SJCRH30 (cell line): ENCODE results near the gene ZC3HAV1L. TPM values are rescaled to one million over a fixed set of nuclear protein-coding genes. Genes with fewer than 3 reads are reported as not detected.
A peak's percentile ranks its signal among the peaks of the same experiment; 100 is the strongest.
"Not testable (repeated sequence)": the region's sequence is repeated elsewhere in the genome, so short reads cannot be mapped to it uniquely, and the experiment has no call there.

Source experiments
- DNase-seq, 2 experiments: peaks; one replicate each; pipeline ENCODE4 v3.0.0-alpha.2; 2015 to 2020
- H3K27ac ChIP-seq: fragments of 250-450 bp; sonication (Bioruptor Pico); 2 replicates; pipeline ENCODE4 v1.5.1; 2020; ENCODE audit warnings: mild to moderate bottlenecking, moderate library complexity
- H3K27me3 ChIP-seq: fragments of 250-450 bp; sonication (Bioruptor Pico); 2 replicates; pipeline ENCODE4 v1.5.1; 2020; ENCODE audit warnings: mild to moderate bottlenecking, moderate library complexity
- H3K36me3 ChIP-seq: fragments of 250-450 bp; sonication (Bioruptor Pico); 2 replicates; pipeline ENCODE4 v1.5.1; 2020; ENCODE audit warnings: mild to moderate bottlenecking, moderate library complexity
- H3K4me1 ChIP-seq: fragments of 250-450 bp; sonication (Bioruptor Pico); 2 replicates; pipeline ENCODE4 v1.5.1; 2020; ENCODE audit warnings: mild to moderate bottlenecking, moderate library complexity
- H3K4me3 ChIP-seq: fragments of 250-450 bp; sonication (Bioruptor Pico); 2 replicates; pipeline ENCODE4 v1.5.1; 2020; ENCODE audit warnings: mild to moderate bottlenecking, moderate library complexity
- H3K9me3 ChIP-seq: fragments of 250-450 bp; sonication (Bioruptor Pico); replicated peaks from 2 replicates; pipeline ENCODE4 v1.5.1; 2020; ENCODE audit warnings: mild to moderate bottlenecking, moderate library complexity
- total RNA-seq: library from RNA; depleted of rRNA; stranded (reverse); fragments of >200 nt; shearing (Covaris generic); gene quantifications from 2 replicates; pipeline ENCODE4 v1.2.3, GENCODE V29; 2014

Gene ZC3HAV1L
- total RNA-seq, 1 experiment from 2014 or later = 57.1 TPM

DNA sequence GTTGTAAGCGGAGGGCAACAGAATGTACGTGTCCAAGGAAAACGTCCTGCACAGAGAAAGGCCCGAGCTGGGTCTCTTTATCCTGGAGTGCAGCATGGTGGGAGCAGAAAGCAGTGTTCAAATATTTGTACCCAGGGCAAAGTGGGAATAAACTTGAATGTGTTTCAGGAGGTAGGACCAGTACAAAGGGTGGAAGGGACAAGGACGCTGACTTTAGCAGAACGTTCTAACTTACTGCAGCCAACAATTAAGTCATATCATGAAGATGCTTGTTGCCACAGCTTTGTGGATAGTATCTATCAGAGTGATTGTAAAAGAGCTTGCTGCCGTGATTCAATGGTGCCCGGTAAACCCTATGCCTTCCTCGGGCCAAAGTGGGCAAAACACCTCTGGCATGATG lies 30.5 kb upstream of the ZC3HAV1L start:
- Histone ChIP-seq H3K4me1 (no peaks in the 10 kb centered on the region), H3K27me3 (no peaks in the 10 kb centered on the region), H3K36me3 (0 out of 2 replicates have a peak, but pooled peaks cover 3% of the 10 kb centered on the region), H3K9me3 (0 out of 2 replicates have a peak, but pooled peaks cover 3% of the 10 kb centered on the region), H3K4me3 (no peak overlapping the region), H3K27ac (no peak overlapping the region)
- DNase-seq = no peak

DNA sequence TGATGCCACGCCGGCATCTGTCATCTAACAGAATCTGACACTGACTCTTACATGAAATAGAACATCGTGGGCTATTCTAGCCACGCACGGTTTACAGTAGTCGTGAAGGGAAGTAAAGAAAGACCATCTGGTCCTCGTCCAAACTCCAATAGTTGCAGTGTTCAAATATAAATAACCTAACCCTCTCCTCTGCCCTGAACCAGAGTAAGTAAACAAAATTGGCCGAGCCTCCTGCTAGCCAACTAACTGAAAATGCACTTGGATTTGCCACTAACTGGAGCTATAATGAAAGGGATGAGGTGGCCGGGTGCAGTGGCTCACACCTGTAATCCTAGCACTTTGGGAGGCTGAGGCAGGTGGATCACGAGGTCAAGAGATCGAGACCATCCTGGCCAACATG lies 29.5 kb upstream of the ZC3HAV1L start:
- DNase-seq = no peak
- no peak overlapping the region for H3K27ac ChIP-seq
- no peak overlapping the region for H3K4me3 ChIP-seq
- H3K9me3 ChIP-seq = 0 out of 2 replicates have a peak, but pooled peaks cover 3% of the 10 kb centered on the region
- 0 out of 2 replicates have a peak, but pooled peaks cover 3% of the 10 kb centered on the region for H3K36me3 ChIP-seq
- H3K4me1 ChIP-seq = no peaks in the 10 kb centered on the region
- no peaks in the 10 kb centered on the region for H3K27me3 ChIP-seq

DNA sequence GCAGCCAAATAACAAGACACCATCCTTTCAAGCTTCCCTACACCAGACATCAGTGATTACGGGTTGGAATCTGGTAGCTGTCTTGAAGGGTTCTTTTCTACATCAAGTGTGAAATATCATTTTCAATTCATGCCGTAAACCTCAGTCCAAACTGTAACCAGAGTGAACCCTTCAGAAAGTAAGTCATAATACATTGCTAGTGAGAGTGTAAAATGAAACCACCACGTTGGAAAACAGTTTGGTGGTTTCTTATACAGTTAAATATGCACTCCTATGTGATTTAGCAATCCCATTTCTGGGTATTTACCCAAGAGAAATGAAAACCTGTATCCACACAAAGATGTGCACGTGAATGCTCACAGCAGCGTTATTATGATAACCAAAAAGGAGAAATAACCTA lies 25.6 kb upstream of the ZC3HAV1L start:
- Histone ChIP-seq H3K4me3 (no peak overlapping the region), H3K36me3 (no peaks in the 10 kb centered on the region; the same call in 1 of the 2 replicates), H3K9me3 (0 out of 2 replicates have a peak, but pooled peaks cover 3% of the 10 kb centered on the region), H3K27me3 (no peaks in the 10 kb centered on the region), H3K27ac (no peak overlapping the region), H3K4me1 (no peaks in the 10 kb centered on the region)
- DNase-seq = no peak

DNA sequence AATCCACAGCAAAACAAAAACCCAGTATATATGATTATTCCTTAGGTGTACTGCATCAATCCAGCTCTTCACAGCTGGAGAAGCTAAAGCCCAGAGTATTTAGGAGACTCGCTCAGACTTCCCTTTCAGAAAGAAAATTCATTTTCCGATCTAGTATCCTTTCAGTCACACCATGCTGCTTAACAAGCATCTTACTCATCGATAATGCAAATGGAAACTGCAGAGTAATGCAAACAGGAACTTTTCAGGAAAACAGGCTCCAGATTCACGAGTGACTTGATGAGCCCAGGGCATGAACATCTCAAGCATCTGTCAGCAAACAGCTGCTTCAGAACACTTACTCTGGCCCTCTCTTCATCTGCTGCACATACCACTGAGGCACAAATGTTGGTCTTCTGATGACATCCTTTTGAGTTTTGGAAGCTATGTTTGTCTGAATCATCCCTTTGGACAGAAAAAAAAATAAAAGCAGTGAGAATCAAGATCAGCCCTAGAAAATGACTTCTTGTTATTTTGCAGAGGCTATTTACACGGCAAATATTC lies 24.9 kb upstream of the ZC3HAV1L start:
- Histone ChIP-seq H3K4me1 (no peaks in the 10 kb centered on the region), H3K27ac (no peak overlapping the region), H3K27me3 (no peaks in the 10 kb centered on the region), H3K4me3 (no peak overlapping the region), H3K9me3 (0 out of 2 replicates have a peak, but pooled peaks cover 3% of the 10 kb centered on the region), H3K36me3 (no peaks in the 10 kb centered on the region; the same call in 1 of the 2 replicates)
- DNase-seq = no peak

DNA sequence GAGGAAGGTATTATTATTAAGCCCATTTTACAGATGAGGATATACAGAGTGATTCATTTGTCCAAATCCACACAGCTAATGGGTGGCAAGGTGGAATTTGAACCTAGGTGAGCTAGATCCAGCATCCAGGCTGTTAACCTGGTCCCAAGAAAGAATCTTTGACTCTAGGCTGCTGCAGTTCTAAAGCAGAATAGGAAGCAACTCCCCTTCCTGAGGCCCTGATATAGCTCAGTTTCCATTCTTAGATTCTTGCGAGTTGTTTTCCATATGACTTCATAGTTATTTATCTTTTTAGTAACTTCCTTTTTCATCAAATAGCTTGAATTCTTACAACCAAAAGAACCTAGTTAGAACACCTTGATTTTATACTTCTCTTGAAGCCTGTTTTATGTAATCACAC lies 24.1 kb upstream of the ZC3HAV1L start:
- no peak overlapping the region for H3K4me3 ChIP-seq
- H3K4me1 ChIP-seq = no peaks in the 10 kb centered on the region
- H3K27me3 ChIP-seq = no peaks in the 10 kb centered on the region
- no peak overlapping the region for H3K27ac ChIP-seq
- no peaks in the 10 kb centered on the region; the same call in 1 of the 2 replicates for H3K36me3 ChIP-seq
- DNase-seq = no peak
- 0 out of 2 replicates have a peak, but pooled peaks cover 3% of the 10 kb centered on the region for H3K9me3 ChIP-seq

DNA sequence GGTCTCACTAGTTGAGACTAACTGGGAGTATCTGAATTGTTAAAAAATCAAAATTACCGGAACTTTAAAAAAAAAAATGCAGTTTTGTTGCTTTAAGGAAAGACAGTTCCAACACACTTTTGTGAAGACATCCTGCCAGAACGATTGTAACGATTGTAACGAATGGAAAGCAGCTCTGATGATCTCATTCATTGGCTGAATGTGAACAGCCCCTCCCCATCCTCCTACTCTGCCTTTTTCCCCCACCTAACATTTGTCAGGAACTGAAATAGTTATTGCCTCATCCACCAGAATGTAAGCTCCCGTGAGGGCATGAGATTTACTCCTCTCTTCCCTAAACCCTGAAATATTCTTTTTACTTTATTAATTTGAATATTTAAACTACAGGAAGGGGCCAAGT lies 23.1 kb upstream of the ZC3HAV1L start:
- no peaks in the 10 kb centered on the region; the same call in 1 of the 2 replicates for H3K36me3 ChIP-seq
- H3K4me3 ChIP-seq = 0 out of 2 replicates have a peak overlapping the region, but pooled peaks have one; percentile 20
- no peaks in the 10 kb centered on the region for H3K27me3 ChIP-seq
- H3K4me1 ChIP-seq = 0 out of 2 replicates have a peak, but pooled peaks cover 4% of the 10 kb centered on the region
- H3K9me3 ChIP-seq = 0 out of 2 replicates have a peak, but pooled peaks cover 3% of the 10 kb centered on the region
- no peak for DNase-seq
- no peak overlapping the region for H3K27ac ChIP-seq

DNA sequence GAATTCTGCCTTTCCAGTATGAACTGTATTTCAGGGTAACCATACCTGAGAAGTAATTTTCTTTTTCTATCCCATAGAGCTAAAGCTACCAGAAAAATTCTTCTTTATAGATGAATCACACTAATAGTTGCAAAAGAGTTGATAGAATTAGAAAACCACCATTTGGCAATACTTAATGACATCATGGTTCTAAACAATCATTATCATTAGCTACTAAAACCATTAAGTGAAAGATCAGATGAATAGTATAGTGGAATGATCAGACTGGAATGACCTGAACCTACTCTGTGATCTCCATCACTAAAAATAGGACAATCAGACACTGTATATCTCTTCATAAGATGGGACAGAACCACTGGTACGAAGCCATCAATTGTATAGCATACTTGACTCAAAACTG lies 19.8 kb upstream of the ZC3HAV1L start:
- no peak for DNase-seq
- Histone ChIP-seq H3K36me3 (no peaks in the 10 kb centered on the region; the same call in 1 of the 2 replicates), H3K4me3 (no peak overlapping the region), H3K27ac (no peak overlapping the region), H3K27me3 (no peaks in the 10 kb centered on the region), H3K4me1 (0 out of 2 replicates have a peak, but pooled peaks cover 5% of the 10 kb centered on the region), H3K9me3 (no peaks in the 10 kb centered on the region)

DNA sequence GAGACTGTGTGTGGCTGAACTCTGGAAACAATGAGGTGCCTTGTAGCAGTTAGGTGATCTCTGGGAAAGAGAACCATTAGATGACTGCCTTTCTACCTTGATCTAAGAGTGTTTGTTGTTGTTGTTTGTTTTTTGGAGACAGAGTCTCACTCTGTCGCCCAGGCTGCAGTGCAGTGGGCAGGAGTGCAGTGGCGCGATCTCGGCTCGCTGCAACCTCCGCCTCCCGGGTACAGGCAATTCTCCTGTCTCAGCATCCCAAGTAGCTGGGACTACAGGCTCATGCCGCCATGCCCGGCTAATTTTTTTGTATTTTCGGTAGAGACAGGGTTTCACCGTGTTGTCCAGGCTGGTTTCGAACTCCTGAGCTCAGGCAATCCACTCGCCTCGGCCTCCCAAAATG lies 18.8 kb upstream of the ZC3HAV1L start:
- DNase-seq, H3K27ac ChIP-seq, H3K4me3 ChIP-seq, H3K4me1 ChIP-seq, H3K27me3 ChIP-seq, H3K36me3 ChIP-seq, H3K9me3 ChIP-seq: not testable (repeated sequence)

DNA sequence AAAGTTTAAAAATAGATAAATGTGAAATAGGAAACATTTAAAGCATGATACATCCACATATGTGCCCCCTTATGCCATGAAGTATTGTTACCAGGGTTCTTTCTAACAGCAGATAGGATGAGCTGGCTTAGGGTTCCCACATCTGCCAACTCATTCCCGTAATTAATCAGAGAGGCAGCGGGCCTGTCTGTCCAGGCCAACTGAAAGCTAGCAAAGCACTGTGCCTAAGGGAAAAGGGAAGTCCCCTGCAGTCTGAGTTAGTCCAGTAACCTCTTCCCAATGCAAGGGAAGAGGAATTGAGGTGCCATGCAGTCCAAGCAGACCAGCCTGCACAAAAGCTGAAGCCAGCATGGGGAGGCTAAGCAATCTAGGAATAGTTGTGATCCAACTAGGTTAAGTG lies 18.3 kb upstream of the ZC3HAV1L start:
- Histone ChIP-seq H3K9me3 (no peaks in the 10 kb centered on the region), H3K27me3 (no peaks in the 10 kb centered on the region; the same call in 1 of the 2 replicates), H3K36me3 (no peaks in the 10 kb centered on the region; the same call in 1 of the 2 replicates), H3K27ac (no peak overlapping the region; the same call in 1 of the 2 replicates), H3K4me1 (0 out of 2 replicates have a peak, but pooled peaks cover 5% of the 10 kb centered on the region), H3K4me3 (peak overlapping the region; percentile 2; the same call in 1 of the 2 replicates)
- peak; percentile 41 to 66 for DNase-seq

DNA sequence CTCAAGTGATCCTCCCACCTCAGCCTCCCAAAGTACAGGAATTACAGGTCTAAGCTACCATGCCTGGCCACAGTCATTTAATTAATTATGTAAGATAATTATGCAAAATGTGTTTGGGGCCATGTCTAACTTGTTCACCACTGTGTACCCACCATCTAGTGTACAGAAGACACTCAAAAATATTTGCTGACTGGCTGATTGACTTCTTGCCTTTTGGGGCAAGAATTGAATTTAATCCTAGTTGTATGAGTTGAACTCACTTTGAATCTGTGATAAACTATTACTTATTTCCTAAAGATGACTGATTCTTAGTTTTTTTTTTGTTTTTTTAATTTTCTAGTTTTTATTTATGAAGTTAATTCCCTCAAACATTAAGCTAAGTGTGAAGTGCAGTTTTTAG lies 15.8 kb upstream of the ZC3HAV1L start:
- no peaks in the 10 kb centered on the region; the same call in 1 of the 2 replicates for H3K27me3 ChIP-seq
- H3K4me3 ChIP-seq = no peak overlapping the region
- H3K4me1 ChIP-seq = 0 out of 2 replicates have a peak, but pooled peaks cover 5% of the 10 kb centered on the region
- H3K27ac ChIP-seq = no peak overlapping the region
- no peaks in the 10 kb centered on the region for H3K9me3 ChIP-seq
- H3K36me3 ChIP-seq = no peaks in the 10 kb centered on the region; the same call in 1 of the 2 replicates
- DNase-seq = no peak

DNA sequence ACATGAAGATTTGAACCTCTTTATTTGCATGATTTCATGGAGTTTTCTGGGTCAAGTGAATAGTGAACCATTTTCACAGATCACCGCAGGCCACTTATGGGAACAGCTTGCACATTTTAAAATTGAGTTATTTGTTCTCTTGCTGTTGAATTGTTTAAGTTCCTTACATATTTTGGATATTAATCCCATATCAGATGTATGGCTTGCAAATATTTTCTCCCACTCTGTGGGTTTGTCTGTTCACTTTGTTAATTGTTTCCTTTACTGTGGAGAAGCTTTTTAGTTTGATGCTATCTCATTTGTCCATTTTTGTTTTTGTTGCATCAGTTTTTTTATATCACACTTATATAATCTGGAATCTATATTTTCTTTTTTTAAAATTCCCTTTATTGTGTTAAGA lies 14.1 kb upstream of the ZC3HAV1L start:
- Histone ChIP-seq H3K4me3 (no peak overlapping the region), H3K36me3 (no peaks in the 10 kb centered on the region; the same call in 1 of the 2 replicates), H3K9me3 (no peaks in the 10 kb centered on the region), H3K27ac (no peak overlapping the region), H3K4me1 (0 out of 2 replicates have a peak, but pooled peaks cover 5% of the 10 kb centered on the region), H3K27me3 (no peaks in the 10 kb centered on the region; the same call in 1 of the 2 replicates)
- no peak for DNase-seq

DNA sequence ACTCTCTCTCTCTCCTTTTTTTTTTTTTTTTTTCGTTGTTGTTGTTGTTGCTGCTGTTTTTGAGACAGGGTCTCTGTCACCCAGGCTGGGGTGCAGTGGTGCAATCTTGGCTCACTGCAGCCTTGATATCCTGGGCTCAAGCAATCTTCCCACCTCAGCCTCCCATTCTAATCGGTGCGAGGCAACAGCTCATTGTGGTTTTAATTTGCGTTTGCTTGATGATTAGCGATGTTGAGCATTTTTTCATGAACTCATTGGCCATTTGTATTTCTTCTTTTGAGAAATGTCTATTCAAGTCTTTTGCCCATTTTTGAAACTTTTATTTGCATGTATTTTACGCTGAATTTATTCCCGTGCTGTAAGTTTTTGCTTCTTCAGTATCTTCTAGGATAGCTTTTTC lies 13.3 kb upstream of the ZC3HAV1L start:
- Histone ChIP-seq H3K4me1 (0 out of 2 replicates have a peak, but pooled peaks cover 2% of the 10 kb centered on the region), H3K27me3 (no peaks in the 10 kb centered on the region; the same call in 1 of the 2 replicates), H3K4me3 (no peak overlapping the region), H3K36me3 (no peaks in the 10 kb centered on the region; the same call in 1 of the 2 replicates), H3K27ac (no peak overlapping the region), H3K9me3 (no peaks in the 10 kb centered on the region)
- no peak for DNase-seq

DNA sequence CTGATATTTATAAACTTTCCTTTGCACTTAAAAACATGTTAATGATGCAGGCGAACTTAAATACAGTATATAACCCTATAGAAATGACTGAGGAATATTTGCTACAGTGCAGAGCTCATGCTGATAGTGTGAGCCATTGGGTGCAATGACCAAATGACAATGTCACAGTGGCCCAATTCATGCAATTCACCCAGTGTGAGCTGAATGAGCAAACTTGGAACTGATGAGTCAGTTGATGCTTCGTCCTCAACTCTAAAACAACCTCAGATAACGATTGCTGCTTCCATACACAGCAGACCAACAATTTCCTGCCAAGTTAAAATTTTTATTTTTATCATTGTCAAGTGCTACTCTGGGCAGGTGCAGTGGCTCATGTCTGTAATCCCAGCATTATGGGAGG lies 12.1 kb upstream of the ZC3HAV1L start:
- no peak overlapping the region for H3K4me3 ChIP-seq
- H3K4me1 ChIP-seq = no peaks in the 10 kb centered on the region
- no peaks in the 10 kb centered on the region; the same call in 1 of the 2 replicates for H3K27me3 ChIP-seq
- no peak overlapping the region for H3K27ac ChIP-seq
- H3K36me3 ChIP-seq = no peaks in the 10 kb centered on the region; the same call in 1 of the 2 replicates
- no peak for DNase-seq
- no peaks in the 10 kb centered on the region for H3K9me3 ChIP-seq

DNA sequence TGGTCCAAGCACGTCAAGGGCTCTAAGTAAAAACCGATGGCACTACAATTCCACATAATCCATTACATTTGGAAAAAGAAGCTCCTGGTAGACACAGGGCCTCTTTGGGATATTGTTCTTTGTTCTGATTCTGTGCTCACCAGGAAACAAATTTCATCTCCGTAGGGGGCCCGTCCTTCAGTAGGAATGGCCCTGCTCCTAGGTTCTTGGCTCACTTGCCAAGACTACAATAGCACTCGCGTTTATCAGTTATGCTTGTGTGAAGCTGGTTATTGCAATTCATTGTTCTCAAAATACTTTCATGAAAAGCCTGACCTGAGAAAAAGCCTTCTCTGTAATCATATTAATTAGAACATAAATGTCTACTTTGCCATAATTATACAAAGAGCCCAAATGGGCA lies 10.3 kb upstream of the ZC3HAV1L start:
- no peak overlapping the region for H3K27ac ChIP-seq
- no peak overlapping the region for H3K4me3 ChIP-seq
- DNase-seq = no peak
- H3K9me3 ChIP-seq = no peaks in the 10 kb centered on the region
- no peaks in the 10 kb centered on the region; the same call in 1 of the 2 replicates for H3K36me3 ChIP-seq
- no peaks in the 10 kb centered on the region; the same call in 1 of the 2 replicates for H3K27me3 ChIP-seq
- H3K4me1 ChIP-seq = no peaks in the 10 kb centered on the region
